Measurements from ENCODE around the gene KCNB1. TPM values are rescaled to one million over a fixed set of nuclear protein-coding genes. Genes with fewer than 3 reads are reported as not detected.

KCNB1 gene
- total and polyA plus RNA-seq, 2 donors (not counting 1 experiment from before 2014, with no cell fraction given) = under 0.01 to 0.07 TPM

DNA sequence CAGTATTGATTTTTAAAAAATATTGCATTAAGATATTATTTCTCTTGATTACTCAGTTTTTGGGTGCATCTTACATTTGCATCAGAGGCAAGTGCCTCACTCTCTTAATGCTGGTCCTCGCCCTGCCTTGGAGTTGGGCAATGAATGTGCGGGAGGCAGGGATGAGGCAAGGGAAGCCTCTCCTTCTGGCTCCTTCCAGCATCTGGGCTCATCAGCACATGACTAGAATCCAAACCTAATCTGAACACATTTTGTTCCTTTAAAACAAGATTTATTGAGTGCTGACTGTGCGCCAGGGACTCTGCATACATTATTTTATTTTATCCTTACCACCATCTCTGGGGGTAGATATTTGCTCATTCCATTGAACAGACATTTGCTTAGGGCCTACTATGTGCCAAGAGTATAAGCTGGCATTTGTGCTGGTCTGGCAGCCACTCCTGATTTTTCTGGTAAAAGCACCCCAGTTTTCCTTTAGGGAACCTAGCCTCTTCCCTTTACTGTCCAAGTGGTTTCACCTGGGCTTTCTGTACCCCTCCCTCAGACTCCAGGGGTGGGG lies 132.7 kb downstream of the KCNB1 start:
- H3K4me1 ChIP-seq (ENCODE audit: control insufficient read depth, extremely low read depth, insufficient read depth, low read length) = peaks cover 2% of the 10 kb centered on the region
- TF ChIP-seq EZH2 (IDR thresholded peaks at IDR 0.05; ENCODE audit: low read length, missing control alignments) = no peak
- TF ChIP-seq, protein P1, sequence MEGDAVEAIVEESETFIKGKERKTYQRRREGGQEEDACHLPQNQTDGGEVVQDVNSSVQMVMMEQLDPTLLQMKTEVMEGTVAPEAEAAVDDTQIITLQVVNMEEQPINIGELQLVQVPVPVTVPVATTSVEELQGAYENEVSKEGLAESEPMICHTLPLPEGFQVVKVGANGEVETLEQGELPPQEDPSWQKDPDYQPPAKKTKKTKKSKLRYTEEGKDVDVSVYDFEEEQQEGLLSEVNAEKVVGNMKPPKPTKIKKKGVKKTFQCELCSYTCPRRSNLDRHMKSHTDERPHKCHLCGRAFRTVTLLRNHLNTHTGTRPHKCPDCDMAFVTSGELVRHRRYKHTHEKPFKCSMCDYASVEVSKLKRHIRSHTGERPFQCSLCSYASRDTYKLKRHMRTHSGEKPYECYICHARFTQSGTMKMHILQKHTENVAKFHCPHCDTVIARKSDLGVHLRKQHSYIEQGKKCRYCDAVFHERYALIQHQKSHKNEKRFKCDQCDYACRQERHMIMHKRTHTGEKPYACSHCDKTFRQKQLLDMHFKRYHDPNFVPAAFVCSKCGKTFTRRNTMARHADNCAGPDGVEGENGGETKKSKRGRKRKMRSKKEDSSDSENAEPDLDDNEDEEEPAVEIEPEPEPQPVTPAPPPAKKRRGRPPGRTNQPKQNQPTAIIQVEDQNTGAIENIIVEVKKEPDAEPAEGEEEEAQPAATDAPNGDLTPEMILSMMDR (conservative IDR thresholded peaks at IDR 0.05 in 1 of 2, IDR thresholded peaks at IDR 0.05 in 1 of 2; ENCODE audit: low read depth in 1 of 2, low read length in 2 of 2) = no peak
- H3K36me3 ChIP-seq (ENCODE audit: control insufficient read depth, insufficient read depth, low read length) = no peaks in the 10 kb centered on the region
- H3K4me2 ChIP-seq (ENCODE audit: extremely low read depth, insufficient read depth, low read length) = no peak overlapping the region
- DNase-seq (ENCODE audit: low read depth in 2 of 2) = no peak
- H4K20me1 ChIP-seq (ENCODE audit: control insufficient read depth, extremely low read depth, insufficient read depth, low read length) = no peaks in the 10 kb centered on the region
- H3K27ac ChIP-seq (ENCODE audit: insufficient read depth, low read length) = no peak overlapping the region
- no peaks in the 10 kb centered on the region for H3K79me2 ChIP-seq (ENCODE audit: control insufficient read depth, insufficient read depth, low read length)
- no peaks in the 10 kb centered on the region for H3K9me3 ChIP-seq (ENCODE audit: control insufficient read depth, insufficient read depth, low read depth, low read length)
- peaks cover 11% of the 10 kb centered on the region for H3K27me3 ChIP-seq (ENCODE audit: control insufficient read depth, insufficient read depth, low read length)
- H2AFZ ChIP-seq (ENCODE audit: low read length) = no peak overlapping the region
- H3K4me3 ChIP-seq (replicated peaks in 1 of 4; ENCODE audit: control extremely low read depth in 1 of 4, insufficient read depth in 1 of 4, low read depth in 3 of 4, low read length in 4 of 4) = no peak overlapping the region
- H3K9ac ChIP-seq (ENCODE audit: insufficient read depth, low read length) = no peak overlapping the region

DNA sequence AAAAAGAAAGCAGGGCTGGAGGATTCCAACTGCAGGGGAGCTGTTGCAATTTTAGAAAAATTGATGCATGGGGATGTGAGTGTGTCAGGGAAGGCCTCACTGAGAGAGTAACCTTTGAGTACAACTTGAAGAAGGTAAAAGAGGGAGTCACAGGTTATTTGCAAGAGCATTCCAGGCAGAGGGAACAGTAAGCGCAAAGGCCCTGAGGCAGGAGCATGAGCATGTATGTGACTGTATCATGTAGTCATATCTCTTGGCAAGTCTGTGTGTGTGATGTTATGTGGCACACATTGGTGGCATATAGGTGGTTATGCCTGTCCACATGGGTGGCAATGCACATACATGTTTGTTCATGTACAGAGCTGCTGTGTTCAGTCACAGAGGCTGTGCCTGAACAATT lies 133.4 kb downstream of the KCNB1 start:
- Histone ChIP-seq H4K20me1 (ENCODE audit: control insufficient read depth, extremely low read depth, insufficient read depth, low read length) (no peaks in the 10 kb centered on the region), H3K9me3 (ENCODE audit: control insufficient read depth, insufficient read depth, low read depth, low read length) (no peaks in the 10 kb centered on the region), H2AFZ (ENCODE audit: low read length) (no peak overlapping the region), H3K79me2 (ENCODE audit: control insufficient read depth, insufficient read depth, low read length) (no peaks in the 10 kb centered on the region), H3K36me3 (ENCODE audit: control insufficient read depth, insufficient read depth, low read length) (no peaks in the 10 kb centered on the region), H3K9ac (ENCODE audit: insufficient read depth, low read length) (no peak overlapping the region), H3K27me3 (ENCODE audit: control insufficient read depth, insufficient read depth, low read length) (peaks cover 11% of the 10 kb centered on the region), H3K4me2 (ENCODE audit: extremely low read depth, insufficient read depth, low read length) (no peak overlapping the region), H3K4me3 (replicated peaks in 1 of 4; ENCODE audit: control extremely low read depth in 1 of 4, insufficient read depth in 1 of 4, low read depth in 3 of 4, low read length in 4 of 4) (no peak overlapping the region), H3K4me1 (ENCODE audit: control insufficient read depth, extremely low read depth, insufficient read depth, low read length) (peaks cover 5% of the 10 kb centered on the region), H3K27ac (ENCODE audit: insufficient read depth, low read length) (no peak overlapping the region)
- no peak for DNase-seq (ENCODE audit: low read depth in 2 of 2)
- TF ChIP-seq, protein P1 (conservative IDR thresholded peaks at IDR 0.05 in 1 of 2, IDR thresholded peaks at IDR 0.05 in 1 of 2; ENCODE audit: low read depth in 1 of 2, low read length in 2 of 2) = no peak
- no peak for TF ChIP-seq EZH2 (IDR thresholded peaks at IDR 0.05; ENCODE audit: low read length, missing control alignments)

DNA sequence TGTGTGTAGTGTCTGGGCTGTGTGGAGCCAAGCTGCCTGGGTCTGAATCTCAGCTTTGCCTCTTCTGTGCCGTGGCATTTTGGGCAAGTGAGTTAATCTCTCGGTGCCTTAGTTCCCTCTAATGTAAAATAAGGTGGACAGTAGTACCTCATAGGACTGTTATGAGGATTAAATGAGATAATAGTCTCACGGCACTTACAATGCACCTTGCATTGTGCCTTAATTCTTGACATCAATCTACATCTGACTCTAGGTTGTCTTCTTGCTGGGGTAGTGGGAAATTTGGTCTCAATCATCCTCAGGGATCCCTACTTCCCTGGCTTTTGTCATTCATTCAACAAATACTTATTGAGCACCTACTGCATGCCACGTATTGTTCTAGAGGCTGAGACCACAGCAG lies 133.9 kb downstream of the KCNB1 start:
- H3K27me3 ChIP-seq (ENCODE audit: control insufficient read depth, insufficient read depth, low read length) = peaks cover 10% of the 10 kb centered on the region
- H3K9ac ChIP-seq (ENCODE audit: insufficient read depth, low read length) = no peak overlapping the region
- H3K27ac ChIP-seq (ENCODE audit: insufficient read depth, low read length) = no peak overlapping the region
- no peaks in the 10 kb centered on the region for H3K36me3 ChIP-seq (ENCODE audit: control insufficient read depth, insufficient read depth, low read length)
- no peak for TF ChIP-seq EZH2 (IDR thresholded peaks at IDR 0.05; ENCODE audit: low read length, missing control alignments)
- TF ChIP-seq, protein P1 (conservative IDR thresholded peaks at IDR 0.05 in 1 of 2, IDR thresholded peaks at IDR 0.05 in 1 of 2; ENCODE audit: low read depth in 1 of 2, low read length in 2 of 2) = no peak
- H2AFZ ChIP-seq (ENCODE audit: low read length) = no peak overlapping the region
- DNase-seq (ENCODE audit: low read depth in 2 of 2) = no peak
- no peaks in the 10 kb centered on the region for H3K9me3 ChIP-seq (ENCODE audit: control insufficient read depth, insufficient read depth, low read depth, low read length)
- H3K79me2 ChIP-seq (ENCODE audit: control insufficient read depth, insufficient read depth, low read length) = no peaks in the 10 kb centered on the region
- peaks cover 5% of the 10 kb centered on the region for H3K4me1 ChIP-seq (ENCODE audit: control insufficient read depth, extremely low read depth, insufficient read depth, low read length)
- no peaks in the 10 kb centered on the region for H4K20me1 ChIP-seq (ENCODE audit: control insufficient read depth, extremely low read depth, insufficient read depth, low read length)
- no peak overlapping the region for H3K4me3 ChIP-seq (replicated peaks in 1 of 4; ENCODE audit: control extremely low read depth in 1 of 4, insufficient read depth in 1 of 4, low read depth in 3 of 4, low read length in 4 of 4)
- H3K4me2 ChIP-seq (ENCODE audit: extremely low read depth, insufficient read depth, low read length) = no peak overlapping the region

All from fibroblast of lung (primary cell).